Upper lobe of left lung (tissue), 6 donors: ENCODE results near the gene TCEA2. TPM values are rescaled to one million over a fixed set of nuclear protein-coding genes. Genes with fewer than 3 reads are reported as not detected.

Experiments used
- ATAC-seq, 2 donors: fragments of 200-7000 bp; cut with Tn5 transposase; one replicate each; pipeline ENCODE4 v1.9.1; 2022; ENCODE audit warnings: mild to moderate bottlenecking in 2 of 2, moderate library complexity in 2 of 2; ENCODE audit not compliant: low FRiP score in 2 of 2
- DNase-seq, 2 donors: peaks; one replicate each; pipeline ENCODE4 v3.0.0-alpha.2; 2019 to 2020
- H3K27ac ChIP-seq, 4 donors: fragments of 200-600 bp; sonication (generic); one replicate each; pipeline ENCODE4 v1.5.1; 2016 to 2019
- H3K27me3 ChIP-seq, 4 donors: fragments of 200-600 bp; sonication (generic); one replicate each; pipeline ENCODE4 v1.5.1; 2017 to 2019
- H3K36me3 ChIP-seq, 4 donors: fragments of 200-600 bp; sonication (generic); one replicate each; pipeline ENCODE4 v1.5.1; 2016 to 2019
- H3K4me1 ChIP-seq, 4 donors: fragments of 200-600 bp; sonication (generic); one replicate each; pipeline ENCODE4 v1.5.1; 2018 to 2019
- H3K4me3 ChIP-seq, 4 donors: fragments of 200-600 bp; sonication (generic); one replicate each; pipeline ENCODE4 v1.5.1; 2017 to 2019; ENCODE audit warnings: mild to moderate bottlenecking in 2 of 4, moderate library complexity in 1 of 4
- H3K9me3 ChIP-seq, 4 donors: fragments of 200-600 bp; sonication (generic); one replicate each; pipeline ENCODE4 v1.5.1; 2018 to 2019
- EP300 ChIP-seq, 4 donors: sonication (generic); formaldehyde crosslinking; IDR thresholded peaks; one replicate each; pipeline ENCODE4 v1.5.1; 2017; ENCODE audit warnings: antibody characterized with exemption in 4 of 4, control low read depth in 2 of 4
- POLR2A ChIP-seq, 4 donors: fragments of 450-650 bp; IDR thresholded peaks; one replicate each; pipeline ENCODE4 v1.5.1; 2016 to 2017; ENCODE audit warnings: antibody characterized with exemption in 4 of 4, mild to moderate bottlenecking in 2 of 4
- POLR2AphosphoS5 ChIP-seq, 2 donors: sonication (generic); formaldehyde crosslinking; IDR thresholded peaks; one replicate each; pipeline ENCODE4 v1.5.1; 2017; ENCODE audit warnings: antibody characterized with exemption in 2 of 2
- WGBS, 2 donors: methylation state at CpG; one replicate each; pipeline ENCODE4 v1.1.5; 2017 to 2018; 5-methylcytosine and 5-hydroxymethylcytosine counted together
- total RNA-seq, 6 donors: library from RNA; depleted of rRNA in 4 of 6; stranded (reverse); fragments of >200 nt in 4 of 6; gene quantifications; one replicate each; pipeline versions ENCODE4 v1.1.0 to v1.2.1, GENCODE V29; 2016 to 2021
- TF ChIP-seq, protein P1 (sequence below), 6 experiments: fragments of 450-650 bp in 4 of 6; fragments of 200-600 bp in 2 of 6; sonication (generic) in 2 of 6; IDR thresholded peaks; one replicate each; pipeline ENCODE4 v1.5.1; 2016 to 2019; ENCODE audit warnings: antibody characterized with exemption in 6 of 6
- donor health status: DM: no; HTN: no; CAD: no; lungs with moderate emphysema.
- donor health status: DM: no; HTN: yes; CAD: no; lungs with severe emphysema.

Gene TCEA2
- total RNA-seq, 6 donors from 2014 or later = 21.7 to 56.0 (median 28.4) TPM

- no peak overlapping the region for H3K4me3 ChIP-seq
- H3K9me3 ChIP-seq = no peaks in the 10 kb centered on the region
- WGBS, 2 donors = 70 to 83% methylated on average over 4 of the region's 4 CpGs
- H3K4me1 ChIP-seq = no peaks in the 10 kb centered on the region
- DNase-seq (no peak), ATAC-seq (no peak)
- H3K27me3 ChIP-seq = no peaks in the 10 kb centered on the region
- no peak overlapping the region for H3K27ac ChIP-seq
- H3K36me3 ChIP-seq = peaks cover 0 to 8% (median 3%) of the 10 kb centered on the region in 4 donors
- TF ChIP-seq POLR2A (IDR thresholded peaks at IDR 0.05) = no peak
- TF ChIP-seq, protein P1, sequence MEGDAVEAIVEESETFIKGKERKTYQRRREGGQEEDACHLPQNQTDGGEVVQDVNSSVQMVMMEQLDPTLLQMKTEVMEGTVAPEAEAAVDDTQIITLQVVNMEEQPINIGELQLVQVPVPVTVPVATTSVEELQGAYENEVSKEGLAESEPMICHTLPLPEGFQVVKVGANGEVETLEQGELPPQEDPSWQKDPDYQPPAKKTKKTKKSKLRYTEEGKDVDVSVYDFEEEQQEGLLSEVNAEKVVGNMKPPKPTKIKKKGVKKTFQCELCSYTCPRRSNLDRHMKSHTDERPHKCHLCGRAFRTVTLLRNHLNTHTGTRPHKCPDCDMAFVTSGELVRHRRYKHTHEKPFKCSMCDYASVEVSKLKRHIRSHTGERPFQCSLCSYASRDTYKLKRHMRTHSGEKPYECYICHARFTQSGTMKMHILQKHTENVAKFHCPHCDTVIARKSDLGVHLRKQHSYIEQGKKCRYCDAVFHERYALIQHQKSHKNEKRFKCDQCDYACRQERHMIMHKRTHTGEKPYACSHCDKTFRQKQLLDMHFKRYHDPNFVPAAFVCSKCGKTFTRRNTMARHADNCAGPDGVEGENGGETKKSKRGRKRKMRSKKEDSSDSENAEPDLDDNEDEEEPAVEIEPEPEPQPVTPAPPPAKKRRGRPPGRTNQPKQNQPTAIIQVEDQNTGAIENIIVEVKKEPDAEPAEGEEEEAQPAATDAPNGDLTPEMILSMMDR (IDR thresholded peaks at IDR 0.05) = no peak
- no peak for TF ChIP-seq POLR2AphosphoS5 (IDR thresholded peaks at IDR 0.05)
- TF ChIP-seq EP300 (IDR thresholded peaks at IDR 0.05) = no peak
Observed at GRCh38 chr20:64095455-64095854, 32.5 kb downstream of the TCEA2 start.

DNA sequence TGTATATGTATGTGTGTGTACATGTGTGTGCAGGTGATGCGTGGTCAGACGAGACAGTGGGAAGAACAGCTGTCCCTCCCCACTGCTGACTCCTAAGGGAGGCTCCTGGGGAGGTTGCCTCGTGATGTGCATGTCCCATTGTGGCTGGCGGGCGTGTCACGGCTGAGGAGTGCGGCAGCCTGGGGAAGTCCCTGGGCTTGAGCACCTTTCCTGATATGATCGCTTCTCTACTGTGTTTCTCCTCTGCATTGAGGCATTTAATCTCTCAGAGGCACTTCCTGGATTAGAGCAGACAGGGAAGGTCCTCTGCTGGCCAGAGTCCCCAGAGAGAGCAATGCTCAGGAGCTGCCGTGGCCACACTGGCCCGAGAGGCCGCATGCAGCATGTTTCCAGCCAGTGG, 32.9 kb downstream of the TCEA2 start:
- no peak for DNase-seq
- H3K27me3 ChIP-seq = no peaks in the 10 kb centered on the region
- no peak overlapping the region for H3K27ac ChIP-seq
- 80 to 84% methylated on average over 8 to 11 of the region's 11 CpGs for WGBS, 2 donors
- peaks cover 0 to 8% (median 3%) of the 10 kb centered on the region in 4 donors for H3K36me3 ChIP-seq
- no peak for ATAC-seq
- H3K4me1 ChIP-seq = no peaks in the 10 kb centered on the region
- no peaks in the 10 kb centered on the region for H3K9me3 ChIP-seq
- TF ChIP-seq EP300 (IDR thresholded peaks at IDR 0.05) (no peak), POLR2AphosphoS5 (IDR thresholded peaks at IDR 0.05) (no peak), POLR2A (IDR thresholded peaks at IDR 0.05) (no peak)
- TF ChIP-seq, protein P1 (IDR thresholded peaks at IDR 0.05) = no peak
- H3K4me3 ChIP-seq = no peak overlapping the region

GRCh38 chr20:64096535-64096934, 33.5 kb downstream of the TCEA2 start:
- Histone ChIP-seq H3K36me3 (peaks cover 0 to 8% (median 3%) of the 10 kb centered on the region in 4 donors), H3K4me3 (no peak overlapping the region), H3K27ac (no peak overlapping the region), H3K27me3 (peaks cover 0 to 3% (median under 1%) of the 10 kb centered on the region in 4 donors), H3K9me3 (no peaks in the 10 kb centered on the region), H3K4me1 (peaks cover 0 to under 1% (median 0%) of the 10 kb centered on the region in 4 donors)
- 92 to 95% methylated on average over 6 of the region's 6 CpGs for WGBS, 2 donors
- no peak for DNase-seq
- TF ChIP-seq POLR2A (IDR thresholded peaks at IDR 0.05) (no peak), POLR2AphosphoS5 (IDR thresholded peaks at IDR 0.05) (no peak), EP300 (IDR thresholded peaks at IDR 0.05) (no peak)
- TF ChIP-seq, protein P1 (IDR thresholded peaks at IDR 0.05) = no peak
- no peak for ATAC-seq

DNA sequence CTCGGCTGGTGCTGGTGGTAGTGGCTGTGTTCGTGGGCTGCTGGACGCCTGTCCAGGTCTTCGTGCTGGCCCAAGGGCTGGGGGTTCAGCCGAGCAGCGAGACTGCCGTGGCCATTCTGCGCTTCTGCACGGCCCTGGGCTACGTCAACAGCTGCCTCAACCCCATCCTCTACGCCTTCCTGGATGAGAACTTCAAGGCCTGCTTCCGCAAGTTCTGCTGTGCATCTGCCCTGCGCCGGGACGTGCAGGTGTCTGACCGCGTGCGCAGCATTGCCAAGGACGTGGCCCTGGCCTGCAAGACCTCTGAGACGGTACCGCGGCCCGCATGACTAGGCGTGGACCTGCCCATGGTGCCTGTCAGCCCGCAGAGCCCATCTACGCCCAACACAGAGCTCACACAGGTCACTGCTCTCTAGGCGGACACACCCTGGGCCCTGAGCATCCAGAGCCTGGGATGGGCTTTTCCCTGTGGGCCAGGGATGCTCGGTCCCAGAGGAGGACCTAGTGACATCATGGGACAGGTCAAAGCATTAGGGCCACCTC, 35.5 kb downstream of the TCEA2 start:
- TF ChIP-seq, protein P1 (IDR thresholded peaks at IDR 0.05) = no peak
- TF ChIP-seq POLR2AphosphoS5 (IDR thresholded peaks at IDR 0.05) (no peak), POLR2A (IDR thresholded peaks at IDR 0.05) (no peak), EP300 (IDR thresholded peaks at IDR 0.05) (no peak)
- ATAC-seq = no peak
- 95 to 98% methylated on average over 9 to 26 of the region's 28 CpGs for WGBS, 2 donors

More for the DNA sequence above, 35.5 kb downstream of the TCEA2 start:
- Histone ChIP-seq H3K9me3 (no peaks in the 10 kb centered on the region), H3K36me3 (peaks cover 0 to 8% (median 3%) of the 10 kb centered on the region in 4 donors), H3K4me1 (peaks cover 10 to 14% (median 11%) of the 10 kb centered on the region in 4 donors), H3K4me3 (no peak overlapping the region), H3K27ac (no peak overlapping the region), H3K27me3 (peaks cover 1 to 19% (median 12%) of the 10 kb centered on the region in 4 donors)
- peak in 1 of 2 donors; percentile 77 for DNase-seq
